PFSK-1 (cell line): ENCODE data around the gene SPIRE2.

Experiments used
- FOXP2 ChIP-seq: optimal IDR thresholded peaks from 2 replicates; pipeline ENCODE3; 2011; ENCODE audit warnings: borderline replicate concordance, control low read depth, inconsistent platforms; ENCODE audit not compliant: insufficient read depth; ENCODE audit errors: extremely low read length, extremely low read depth
- POLR2AphosphoS5 ChIP-seq: IDR thresholded peaks from 2 replicates; pipeline ENCODE4 v1.6.1; 2012; ENCODE audit warnings: low read depth, mild to moderate bottlenecking, control low read depth, low read length, moderate library complexity
- REST ChIP-seq, 2 experiments: IDR thresholded peaks; 2 replicates each; pipeline versions ENCODE4 v1.6.1 to v1.8.0; 2011 to 2012; ENCODE audit warnings: low read depth in 2 of 2, low read length in 2 of 2, control low read depth in 1 of 2, inconsistent platforms in 1 of 2, mild to moderate bottlenecking in 1 of 2, moderate library complexity in 1 of 2; ENCODE audit not compliant: insufficient read depth in 1 of 2
- SIN3A ChIP-seq: IDR thresholded peaks from 2 replicates; pipeline ENCODE4 v1.6.1; 2012; ENCODE audit warnings: mild to moderate bottlenecking, low read length, moderate library complexity, borderline replicate concordance; ENCODE audit not compliant: insufficient read depth
- TAF1 ChIP-seq: IDR thresholded peaks from 2 replicates; pipeline ENCODE4 v1.6.1; 2012; ENCODE audit warnings: low read length, control low read depth, borderline replicate concordance; ENCODE audit not compliant: insufficient read depth

The SPIRE2 gene

GRCh38 chr16:89863741-89864526 is 35.7 kb downstream of the SPIRE2 start:
- no peak for TF ChIP-seq FOXP2
- TF ChIP-seq TAF1 = no peak
- no peak for TF ChIP-seq SIN3A
- TF ChIP-seq POLR2AphosphoS5 = no peak
- no peak for TF ChIP-seq REST (IDR thresholded peaks at IDR 0.05; ENCODE audit: insufficient read depth in 1 of 2, low read depth in 2 of 2, low read length in 2 of 2)

GRCh38 chr16:89864527-89864820 is 36.2 kb downstream of the SPIRE2 start:
- TF ChIP-seq FOXP2 (no peak), REST (IDR thresholded peaks at IDR 0.05; ENCODE audit: insufficient read depth in 1 of 2, low read depth in 2 of 2, low read length in 2 of 2) (no peak), POLR2AphosphoS5 (no peak), SIN3A (no peak)

- TF ChIP-seq POLR2AphosphoS5 (no peak), TAF1 (no peak), REST (IDR thresholded peaks at IDR 0.05; ENCODE audit: insufficient read depth in 1 of 2, low read depth in 2 of 2, low read length in 2 of 2) (no peak), SIN3A (no peak), FOXP2 (no peak)
Measured at GRCh38 chr16:89867918-89868317, 39.6 kb downstream of the SPIRE2 start.

- TF ChIP-seq TAF1 (no peak), SIN3A (no peak), FOXP2 (no peak), REST (IDR thresholded peaks at IDR 0.05; ENCODE audit: insufficient read depth in 1 of 2, low read depth in 2 of 2, low read length in 2 of 2) (no peak), POLR2AphosphoS5 (no peak)
Measured at GRCh38 chr16:89869911-89870310, 41.6 kb downstream of the SPIRE2 start.

GRCh38 chr16:89870440-89870839 is 42.2 kb downstream of the SPIRE2 start:
- TF ChIP-seq FOXP2 (no peak), REST (IDR thresholded peaks at IDR 0.05; ENCODE audit: insufficient read depth in 1 of 2, low read depth in 2 of 2, low read length in 2 of 2) (no peak), TAF1 (no peak)
